Activated T-cell treated with anti-CD3 and anti-CD28 coated beads, Interleukin-2, amount 50 U/mL, for 72 hours (primary cell): ENCODE results near the gene IL36RN. TPM values are rescaled to one million over a fixed set of nuclear protein-coding genes. Genes with fewer than 3 reads are reported as not detected.

Source experiments
- ATAC-seq, 2 donors: fragments of 150-1000 bp; cut with Tn5 transposase; replicated peaks in 1 of 2; 2 replicates each; pipeline ENCODE4 v1.10.0; 2021; ENCODE audit warnings: moderate library complexity in 2 of 2, mild to moderate bottlenecking in 1 of 2
- DNase-seq, 2 donors: peaks; one replicate each; pipeline ENCODE4 v3.0.0; 2021 to 2022; ENCODE audit warnings: mixed read lengths in 1 of 2
- H3K27ac Mint-ChIP-seq: one replicate; pipeline ENCODE4 v1.8.0; 2022; ENCODE audit warnings: mild to moderate bottlenecking, moderate library complexity, mixed read lengths
- H3K27me3 Mint-ChIP-seq: one replicate; pipeline ENCODE4 v1.8.0; 2022; ENCODE audit warnings: low read depth, mixed read lengths
- H3K36me3 Mint-ChIP-seq, 2 donors: one replicate each; pipeline ENCODE4 v1.8.0; 2022; ENCODE audit warnings: mixed read lengths in 2 of 2, mild to moderate bottlenecking in 1 of 2; ENCODE audit not compliant: insufficient read depth in 2 of 2
- H3K4me1 Mint-ChIP-seq: one replicate; pipeline ENCODE4 v1.8.0; 2022; ENCODE audit warnings: low read depth, mixed read lengths
- H3K4me3 Mint-ChIP-seq, 2 donors: one replicate each; pipeline ENCODE4 v1.8.0; 2022; ENCODE audit warnings: mild to moderate bottlenecking in 2 of 2, mixed read lengths in 2 of 2, moderate library complexity in 2 of 2
- H3K9me3 Mint-ChIP-seq, 2 donors: one replicate each; pipeline ENCODE4 v1.8.0; 2022; ENCODE audit warnings: mixed read lengths in 2 of 2
- total RNA-seq, 2 donors: library from RNA; stranded (reverse); gene quantifications; one replicate each; pipeline ENCODE4 v1.2.3, GENCODE V29; 2022

IL36RN gene
- total RNA-seq, 2 donors from 2014 or later = not detected

DNA sequence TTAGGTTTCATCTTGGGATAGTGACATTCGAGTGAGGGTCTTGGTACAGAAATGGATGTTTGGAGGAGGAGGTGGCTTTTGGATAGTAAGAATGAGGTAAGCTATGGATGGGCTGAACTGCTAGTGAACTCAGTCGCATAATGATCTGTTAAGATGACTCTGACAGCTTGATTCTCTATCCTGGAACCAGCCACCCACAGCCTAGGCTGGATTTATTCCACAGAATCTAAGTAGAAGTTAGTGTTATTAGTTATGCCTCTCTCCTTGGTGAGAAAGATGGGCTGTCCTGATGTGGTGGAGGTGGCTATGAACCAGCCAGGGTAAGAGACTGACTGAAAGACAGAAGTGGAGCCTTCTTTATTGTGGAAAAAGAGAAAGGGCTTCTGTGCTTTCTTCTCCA lies 31.3 kb upstream of the IL36RN start:
- H3K36me3 Mint-ChIP-seq = no peaks in the 10 kb centered on the region
- no peaks in the 10 kb centered on the region for H3K9me3 Mint-ChIP-seq
- H3K4me1 Mint-ChIP-seq = no peaks in the 10 kb centered on the region
- peaks cover 9% of the 10 kb centered on the region for H3K27me3 Mint-ChIP-seq
- no peak overlapping the region for H3K4me3 Mint-ChIP-seq
- no peak for ATAC-seq
- no peak overlapping the region for H3K27ac Mint-ChIP-seq
- no peak for DNase-seq

DNA sequence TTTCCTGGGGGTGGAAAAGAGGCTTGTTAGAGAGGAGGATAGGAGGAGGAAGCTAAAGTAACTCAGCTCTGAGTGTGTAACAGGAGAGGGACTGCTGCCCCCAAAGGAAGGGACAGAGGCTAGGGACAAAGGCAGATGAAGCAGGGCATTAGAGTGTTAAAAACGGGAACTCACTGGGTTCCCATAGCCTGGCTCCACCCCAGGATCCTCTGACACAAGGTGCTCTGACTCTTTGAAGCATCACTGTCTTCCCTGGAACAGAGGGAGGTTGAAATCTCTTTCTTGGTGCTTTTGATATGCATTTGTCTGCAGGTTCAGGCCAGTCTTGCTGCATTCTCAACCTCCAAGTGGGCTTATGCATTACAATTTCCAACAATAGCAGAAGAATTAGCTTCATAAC lies 30.9 kb upstream of the IL36RN start:
- Mint-ChIP-seq H3K4me3 (no peak overlapping the region), H3K27me3 (peaks cover 9% of the 10 kb centered on the region)
- ATAC-seq = no peak

DNA sequence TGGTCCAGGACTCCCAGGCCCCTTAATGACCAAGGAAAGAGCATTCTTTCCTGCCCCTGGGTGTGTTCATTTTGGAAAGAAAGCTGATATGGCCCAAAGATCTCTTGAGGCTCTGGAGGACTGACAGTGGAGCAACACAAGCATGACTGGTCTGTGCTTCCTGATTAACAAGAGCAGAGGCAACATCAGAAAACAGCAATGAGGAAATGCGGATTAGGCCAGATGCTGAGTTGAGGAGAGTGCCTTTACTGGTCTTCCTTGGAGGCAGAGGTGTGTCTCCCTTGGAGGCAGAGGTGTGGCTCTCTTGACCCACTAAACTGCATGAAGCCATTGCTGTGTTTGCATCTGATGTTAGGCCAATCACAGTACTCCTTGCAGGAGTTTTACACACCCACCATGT lies 26.3 kb upstream of the IL36RN start:
- Mint-ChIP-seq H3K9me3 (no peaks in the 10 kb centered on the region), H3K27me3 (peaks cover 2% of the 10 kb centered on the region)

More for the DNA sequence above, 30.9 kb upstream of the IL36RN start:
- H3K4me1 Mint-ChIP-seq = no peaks in the 10 kb centered on the region
- H3K27ac Mint-ChIP-seq = no peak overlapping the region
- DNase-seq = no peak
- no peaks in the 10 kb centered on the region for H3K36me3 Mint-ChIP-seq
- no peaks in the 10 kb centered on the region for H3K9me3 Mint-ChIP-seq

DNA sequence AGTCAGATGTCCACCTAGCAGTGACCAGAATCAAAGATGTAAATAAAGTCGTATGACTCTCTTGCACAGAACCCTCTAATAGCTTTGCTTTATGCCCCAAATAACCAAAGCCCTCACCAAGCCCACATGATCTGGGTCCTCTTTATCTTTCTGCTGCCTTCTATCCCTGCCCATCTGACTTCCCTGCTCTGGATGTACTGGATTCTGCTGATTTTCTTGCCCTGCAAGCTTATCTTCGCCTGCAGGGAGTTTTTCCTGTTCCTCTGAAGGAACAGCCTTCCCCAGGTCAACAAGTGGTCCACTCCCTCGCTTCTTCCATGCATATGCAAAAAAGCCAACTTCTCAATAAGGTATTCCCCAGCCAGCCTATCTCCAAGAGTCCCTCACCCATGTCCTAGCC lies 25.0 kb upstream of the IL36RN start:
- no peak for DNase-seq
- Mint-ChIP-seq H3K4me3 (no peak overlapping the region), H3K4me1 (no peaks in the 10 kb centered on the region), H3K9me3 (no peaks in the 10 kb centered on the region), H3K36me3 (no peaks in the 10 kb centered on the region), H3K27ac (no peak overlapping the region), H3K27me3 (no peaks in the 10 kb centered on the region)
- ATAC-seq = no peak

More for the DNA sequence above, 26.3 kb upstream of the IL36RN start:
- ATAC-seq (no peak), DNase-seq (no peak)
- Mint-ChIP-seq H3K27ac (no peak overlapping the region), H3K4me1 (no peaks in the 10 kb centered on the region), H3K4me3 (no peak overlapping the region), H3K36me3 (no peaks in the 10 kb centered on the region)

DNA sequence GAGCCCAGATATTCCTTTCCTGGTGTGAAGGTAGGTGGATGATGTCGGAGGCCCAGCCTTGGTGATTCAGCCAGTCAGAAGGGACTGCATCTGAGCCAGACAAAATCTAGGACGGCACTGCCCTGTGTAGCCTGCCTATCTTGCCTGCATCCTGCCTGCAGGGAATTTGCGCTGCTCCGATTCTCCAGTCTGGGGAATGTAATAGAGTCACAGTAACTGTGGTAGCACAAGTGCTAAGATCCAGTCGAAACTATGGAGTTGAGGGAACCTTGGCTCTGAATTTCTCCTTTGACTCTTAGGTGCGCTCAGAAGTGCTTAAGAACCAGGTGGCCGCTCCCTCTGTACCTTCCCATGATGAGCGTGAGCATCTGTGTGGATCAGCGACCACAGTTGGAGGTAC lies 22.2 kb upstream of the IL36RN start:
- H3K9me3 Mint-ChIP-seq = no peaks in the 10 kb centered on the region
- no peaks in the 10 kb centered on the region for H3K27me3 Mint-ChIP-seq
- H3K27ac Mint-ChIP-seq = no peak overlapping the region
- H3K4me3 Mint-ChIP-seq = no peak overlapping the region
- H3K4me1 Mint-ChIP-seq = no peaks in the 10 kb centered on the region
- no peaks in the 10 kb centered on the region for H3K36me3 Mint-ChIP-seq
- no peak for DNase-seq
- ATAC-seq = no peak

DNA sequence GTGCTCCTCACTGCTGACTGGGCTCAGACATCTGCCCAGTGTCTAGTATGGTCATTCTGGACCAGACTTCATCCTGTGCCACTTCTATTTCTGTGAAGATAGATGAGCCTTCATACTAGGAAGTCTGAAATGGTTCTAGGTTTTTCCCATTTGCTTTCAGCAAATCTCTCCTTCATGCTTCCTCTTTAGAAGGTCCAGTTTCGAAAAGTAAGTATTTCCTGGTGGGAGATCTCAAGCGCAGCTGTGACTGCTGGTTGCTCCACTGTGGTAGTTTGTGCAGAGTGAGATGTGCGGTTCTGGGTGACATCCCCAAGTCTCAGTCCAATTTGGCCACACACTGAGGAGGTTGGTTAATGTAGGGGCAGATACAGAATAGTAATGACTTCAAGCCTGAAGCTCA lies 20.7 kb upstream of the IL36RN start:
- DNase-seq (no peak), ATAC-seq (no peak)
- Mint-ChIP-seq H3K9me3 (no peaks in the 10 kb centered on the region), H3K36me3 (no peaks in the 10 kb centered on the region), H3K4me3 (no peak overlapping the region), H3K4me1 (no peaks in the 10 kb centered on the region), H3K27me3 (no peaks in the 10 kb centered on the region), H3K27ac (no peak overlapping the region)

DNA sequence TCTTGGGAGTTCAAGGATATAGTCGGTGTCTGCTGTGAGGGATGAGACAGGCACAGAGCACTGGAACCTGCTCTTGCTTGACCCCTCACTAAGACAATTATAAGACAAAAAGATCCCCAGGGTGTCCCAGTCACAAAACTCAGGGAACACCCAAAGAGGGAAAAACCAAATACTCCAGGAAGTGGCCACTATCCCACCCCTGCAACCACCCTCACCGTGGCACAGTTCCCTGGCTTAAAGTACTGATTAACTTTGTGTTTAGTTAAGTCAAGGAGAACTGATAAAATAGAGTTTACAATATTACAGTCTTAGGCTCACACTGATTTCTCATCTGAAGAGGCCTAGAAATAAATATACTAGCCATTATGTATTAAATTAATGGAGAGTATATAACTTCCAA lies 19.8 kb upstream of the IL36RN start:
- no peaks in the 10 kb centered on the region for H3K36me3 Mint-ChIP-seq
- no peak for ATAC-seq
- no peak overlapping the region for H3K4me3 Mint-ChIP-seq

DNA sequence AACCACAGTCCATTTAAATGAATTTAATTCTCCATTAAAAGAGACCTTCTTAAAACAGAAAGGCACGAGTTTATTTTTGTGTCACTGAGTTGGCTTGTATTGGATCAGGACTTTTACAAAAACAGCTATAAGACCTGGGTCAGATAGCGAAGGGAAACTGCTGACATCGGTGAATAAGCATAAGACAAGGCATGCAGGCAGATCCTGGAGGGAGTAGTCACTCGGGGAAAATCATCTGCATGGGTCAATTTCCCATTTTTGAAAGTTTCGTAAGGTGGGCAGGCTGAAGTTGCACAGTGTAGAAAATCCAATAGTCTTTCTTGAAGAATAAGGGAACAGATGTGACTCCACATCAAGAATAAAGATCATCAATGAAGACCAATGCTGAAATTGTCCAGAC lies 19.3 kb upstream of the IL36RN start:
- Mint-ChIP-seq H3K4me3 (no peak overlapping the region), H3K27ac (no peak overlapping the region), H3K36me3 (no peaks in the 10 kb centered on the region), H3K9me3 (no peaks in the 10 kb centered on the region), H3K27me3 (no peaks in the 10 kb centered on the region), H3K4me1 (no peaks in the 10 kb centered on the region)
- no peak for ATAC-seq
- DNase-seq = no peak

More for the DNA sequence above, 19.8 kb upstream of the IL36RN start:
- H3K27ac Mint-ChIP-seq = no peak overlapping the region
- no peak for DNase-seq
- no peaks in the 10 kb centered on the region for H3K9me3 Mint-ChIP-seq
- no peaks in the 10 kb centered on the region for H3K4me1 Mint-ChIP-seq
- H3K27me3 Mint-ChIP-seq = no peaks in the 10 kb centered on the region

DNA sequence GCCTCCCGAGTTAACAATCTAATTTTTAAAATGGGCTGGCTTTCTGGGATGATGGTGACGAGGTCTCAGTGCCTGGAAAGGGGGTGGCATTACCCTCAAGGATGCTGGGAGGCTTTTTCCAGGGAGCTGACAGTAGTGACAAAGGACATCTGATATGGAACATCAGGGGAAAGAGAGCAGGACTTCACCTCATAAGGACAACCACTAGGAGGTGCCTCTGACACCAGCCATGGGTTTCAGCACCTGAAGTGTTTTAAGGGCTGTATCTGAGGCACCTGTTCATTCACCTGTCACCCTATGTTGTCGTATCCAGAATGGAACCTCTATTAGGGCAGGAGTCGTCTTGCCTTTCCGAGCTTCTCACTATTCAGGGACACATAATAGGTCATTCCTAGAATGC lies 17.1 kb upstream of the IL36RN start:
- H3K4me3 Mint-ChIP-seq = no peak overlapping the region
- ATAC-seq = no peak
- H3K4me1 Mint-ChIP-seq = no peaks in the 10 kb centered on the region
- no peaks in the 10 kb centered on the region for H3K9me3 Mint-ChIP-seq
- no peak overlapping the region for H3K27ac Mint-ChIP-seq
- H3K27me3 Mint-ChIP-seq = no peaks in the 10 kb centered on the region
- DNase-seq = no peak
- no peaks in the 10 kb centered on the region for H3K36me3 Mint-ChIP-seq

DNA sequence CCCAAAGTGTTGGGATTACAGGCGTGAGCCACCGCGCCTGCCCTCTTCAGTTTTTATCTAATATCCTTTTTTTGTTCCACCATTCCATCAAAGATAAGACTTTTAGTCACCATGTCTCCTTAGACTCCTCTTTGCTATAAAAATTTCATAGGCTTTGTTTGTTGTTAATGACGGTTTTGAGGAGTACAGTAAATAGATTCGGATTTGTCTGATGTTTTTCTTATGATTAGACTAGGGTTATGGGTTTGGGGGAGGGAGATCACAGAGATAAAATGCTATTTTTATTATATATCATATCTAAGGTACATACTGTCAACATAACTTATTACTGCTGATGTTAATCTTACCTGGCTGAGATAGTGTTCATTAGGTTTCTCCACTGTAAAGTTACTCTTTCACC lies 12.5 kb upstream of the IL36RN start:
- H3K4me1 Mint-ChIP-seq = no peaks in the 10 kb centered on the region
- peaks cover 0 to 4% of the 10 kb centered on the region in 2 donors for H3K9me3 Mint-ChIP-seq
- no peak overlapping the region for H3K27ac Mint-ChIP-seq
- H3K36me3 Mint-ChIP-seq = no peaks in the 10 kb centered on the region
- DNase-seq (no peak), ATAC-seq (no peak)
- H3K4me3 Mint-ChIP-seq = no peak overlapping the region
- no peaks in the 10 kb centered on the region for H3K27me3 Mint-ChIP-seq

DNA sequence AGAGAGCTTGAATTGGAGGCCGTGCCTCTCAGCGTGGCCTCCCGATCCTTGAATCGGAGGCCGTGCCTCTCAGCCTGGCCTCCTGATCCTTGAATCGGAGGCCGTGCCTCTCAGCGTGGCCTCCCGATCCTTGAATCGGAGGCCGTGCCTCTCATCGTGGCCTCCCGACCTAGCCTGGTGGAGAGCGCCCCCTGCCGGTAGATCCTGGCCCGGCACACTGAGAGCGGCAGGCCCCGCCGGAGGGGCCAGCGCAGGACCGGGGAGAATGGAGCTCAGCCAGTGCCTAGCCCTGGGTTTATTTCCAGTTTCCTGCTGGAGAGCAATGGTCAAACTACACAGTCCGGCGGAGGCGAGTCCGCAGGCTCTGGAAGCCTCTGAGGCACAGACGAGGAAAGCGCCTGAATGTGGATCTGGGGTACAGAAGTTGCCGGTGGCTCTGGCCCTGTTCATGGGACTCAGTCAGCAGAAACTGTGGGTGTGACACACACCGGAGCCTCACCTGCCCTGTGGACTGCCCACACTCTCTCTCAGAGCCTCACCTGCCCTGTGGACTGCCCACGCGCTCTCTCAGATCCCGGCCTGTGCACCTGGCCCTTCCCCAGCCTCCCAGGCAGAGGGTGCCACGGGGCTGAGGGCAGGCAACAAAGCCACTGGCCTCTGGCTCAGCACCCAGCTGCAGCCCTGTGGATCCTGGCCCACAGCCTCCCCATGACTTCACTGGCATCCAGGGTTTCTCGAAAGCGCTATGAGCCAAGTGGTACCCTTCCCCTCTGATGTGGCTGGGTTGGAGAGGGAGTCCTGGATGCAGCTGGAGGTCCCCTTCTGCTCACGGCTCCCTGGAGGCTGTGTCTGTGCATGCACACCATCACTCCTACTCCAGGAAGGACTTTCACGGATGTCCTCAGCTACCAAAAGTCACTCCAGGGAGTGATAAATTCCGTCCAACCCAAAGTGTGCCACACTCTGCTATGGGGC lies 7.8 kb upstream of the IL36RN start:
- DNase-seq (no peak), ATAC-seq (no peak)
- peaks cover 16 to 24% of the 10 kb centered on the region in 2 donors for H3K9me3 Mint-ChIP-seq

DNA sequence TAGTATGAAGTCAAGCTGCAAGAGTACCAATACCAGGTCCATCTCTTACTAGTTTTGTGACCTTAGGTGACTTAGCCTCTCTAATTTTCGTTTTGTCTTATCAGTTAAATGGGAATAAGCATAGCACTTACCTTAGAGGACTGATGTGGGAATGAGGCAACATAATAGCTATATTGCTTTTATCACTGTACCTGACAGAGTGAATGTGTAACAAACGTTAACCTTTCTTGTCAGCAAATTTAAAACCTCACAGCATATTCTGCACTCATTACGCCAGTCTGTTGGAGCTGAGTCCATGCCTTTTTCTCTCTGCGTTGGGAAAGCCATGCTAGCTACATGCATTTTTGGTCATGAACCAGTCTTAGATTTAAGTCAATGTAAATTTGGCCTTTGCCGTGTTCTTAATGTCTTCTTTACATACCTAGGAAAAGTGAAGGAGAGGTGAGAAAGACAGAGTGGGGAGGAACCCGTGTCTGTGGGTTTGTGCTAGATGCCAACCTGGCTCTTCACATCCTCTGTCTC lies 6.5 kb upstream of the IL36RN start, which contains the start of gene IL36B:
TSS of gene IL36B (minus strand) at position 472 of the 522 bp plus-strand sequence.
- DNase-seq (no peak), ATAC-seq (no peak)
- H3K4me1 Mint-ChIP-seq = peaks cover 6% of the 10 kb centered on the region
- H3K4me3 Mint-ChIP-seq = no peak within 1 kb of the TSS
- peaks cover 16 to 26% of the 10 kb centered on the region in 2 donors for H3K9me3 Mint-ChIP-seq
- no peaks in the 10 kb centered on the region for H3K27me3 Mint-ChIP-seq
- peaks cover 11 to 29% of the 10 kb centered on the region in 2 donors for H3K36me3 Mint-ChIP-seq
- no peak within 1 kb of the TSS for H3K27ac Mint-ChIP-seq

More for the DNA sequence above, 7.8 kb upstream of the IL36RN start:
- Mint-ChIP-seq H3K4me1 (peaks cover 1% of the 10 kb centered on the region), H3K4me3 (no peak overlapping the region), H3K27me3 (no peaks in the 10 kb centered on the region), H3K27ac (no peak overlapping the region), H3K36me3 (peaks cover 11 to 27% of the 10 kb centered on the region in 2 donors)

DNA sequence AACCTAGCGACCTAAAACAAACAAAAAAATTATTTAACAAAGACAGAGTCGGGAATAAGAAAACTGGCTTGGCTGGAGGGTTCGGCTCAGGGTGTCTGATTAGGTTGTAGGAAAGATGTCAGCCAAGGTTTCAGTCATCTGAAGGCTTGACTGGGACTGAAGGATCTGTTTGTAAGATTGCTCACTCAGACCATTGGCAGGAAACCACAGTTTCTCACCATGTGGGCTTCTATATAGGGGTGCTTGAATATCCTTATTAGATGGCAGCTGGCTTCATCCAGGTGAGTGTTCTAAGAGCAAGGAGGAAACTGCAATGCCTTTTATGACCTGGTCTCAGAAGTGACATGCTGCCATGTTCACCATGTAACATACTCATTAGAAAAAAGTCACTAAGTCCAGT lies 5.3 kb upstream of the IL36RN start:
- Mint-ChIP-seq H3K4me1 (peaks cover 6% of the 10 kb centered on the region), H3K27ac (no peak overlapping the region), H3K27me3 (no peaks in the 10 kb centered on the region), H3K9me3 (peaks cover 16 to 26% of the 10 kb centered on the region in 2 donors), H3K4me3 (no peak overlapping the region), H3K36me3 (peaks cover 11 to 29% of the 10 kb centered on the region in 2 donors)
- ATAC-seq (no peak), DNase-seq (no peak)
